ENCODE results near the gene FAM120AOS. TPM values are rescaled to one million over a fixed set of nuclear protein-coding genes. Genes with fewer than 3 reads are reported as not detected.

FAM120AOS gene
- total and polyA plus RNA-seq, 2 of the 4 experiments (the other 2 are of a cell fraction) = 22.7 to 24.7 TPM

DNA sequence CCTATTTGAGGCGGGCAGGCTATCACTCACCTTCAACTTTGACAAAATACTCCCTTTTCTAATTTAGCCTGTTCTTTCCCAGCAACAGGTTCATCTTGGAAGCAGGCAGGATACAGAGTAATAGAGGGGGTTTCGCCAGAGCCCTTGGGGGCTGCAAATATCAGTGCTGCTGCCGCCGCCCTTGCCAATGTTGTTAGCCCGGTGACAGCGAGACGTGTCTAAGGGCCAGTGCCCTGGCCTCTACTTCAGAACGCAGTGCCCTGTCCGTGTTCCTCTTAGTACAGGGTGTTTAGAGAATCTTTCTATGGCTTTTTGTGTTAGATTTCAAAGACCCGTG is 703 bp downstream of the FAM120AOS start:
- Histone ChIP-seq H4K5ac (ENCODE audit: low read depth, low read length) (no peak overlapping the region), H2AFZ (replicated peaks; ENCODE audit: low read length, poor library complexity) (peak overlapping the region; percentile 94), H3K4me2 (ENCODE audit: low read depth, low read length) (peak overlapping the region; percentile 92), H3K9me3 (ENCODE audit: control insufficient read depth, insufficient read depth, low read length) (no peaks in the 10 kb centered on the region), H2BK120ac (ENCODE audit: low read depth, low read length) (no peak overlapping the region), H4K91ac (ENCODE audit: insufficient read depth, low read depth, low read length) (0 out of 2 replicates have a peak overlapping the region, but pooled peaks have one; percentile 45), H3K9ac (ENCODE audit: low read depth, low read length) (peak overlapping the region; percentile 99), H3K9me1 (ENCODE audit: insufficient read depth, low read length) (no peaks in the 10 kb centered on the region), H3K79me1 (ENCODE audit: low read depth in 1 of 2, low read length in 2 of 2) (peaks cover 8 to 18% of the 10 kb centered on the region in 2 experiments; a peak in 3 of 4 replicates), H3K27ac (ENCODE audit: insufficient read depth, low read length) (peak overlapping the region; percentile 98), H3K4ac (ENCODE audit: low read depth, low read length) (peak overlapping the region; percentile 95), H3K4me1 (ENCODE audit: control insufficient read depth, insufficient read depth, low read length) (no peaks in the 10 kb centered on the region; the same call in 1 of the 2 replicates), H3K14ac (replicated peaks; ENCODE audit: low read depth, low read length) (peak overlapping the region; percentile 66), H2BK20ac (ENCODE audit: low read depth, low read length) (no peak overlapping the region), H2AK5ac (ENCODE audit: low read depth, low read length) (peak overlapping the region; percentile 20; the same call in 1 of the 2 replicates), H4K20me1 (ENCODE audit: insufficient read depth, low read length) (peaks cover 36% of the 10 kb centered on the region), H3K56ac (ENCODE audit: extremely low read depth, insufficient read depth, low read length) (peak overlapping the region; percentile 79), H2BK15ac (ENCODE audit: low read depth, low read length) (no peak overlapping the region), H3K4me3 (ENCODE audit: insufficient read depth, low read depth, low read length) (peak overlapping the region; percentile 75), H3K36me3 (ENCODE audit: control insufficient read depth, insufficient read depth, low read length) (peaks cover 6% of the 10 kb centered on the region), H3K18ac (ENCODE audit: low read depth, low read length) (no peak overlapping the region), H2AK9ac (replicated peaks; ENCODE audit: low read depth, low read length, poor library complexity) (peak overlapping the region; percentile 91), H2BK5ac (ENCODE audit: low read depth, low read length, poor library complexity, severe bottlenecking) (peak overlapping the region; percentile 59), H4K8ac (ENCODE audit: low read depth in 2 of 2, low read length in 2 of 2) (peak overlapping the region; percentile 38 to 67; a peak in 2 of 4 replicates), H3K23ac (ENCODE audit: low read depth, low read length) (peak overlapping the region; percentile 86), H3K27me3 (ENCODE audit: control insufficient read depth, insufficient read depth, low read length) (no peaks in the 10 kb centered on the region)
- dilution Hi-C loops (cut with HindIII; ENCODE audit: low sequenced_read_pairs, unreplicated experiment) = no loop called here
- intact Hi-C loops (cut with micrococcal nuclease) = loop anchor here (1.0 to 10.0 kb wide), 3 partner anchors 114 to 358 kb away; partner anchors contain the start of genes CARD19 and NINJ1
- DNase-seq (no peak), ATAC-seq (ENCODE audit: low read depth) (no peak)
- TF ChIP-seq NFE2L2 (IDR thresholded peaks at IDR 0.05; ENCODE audit: low read depth, low read length) (no peak), RFX5 (IDR thresholded peaks at IDR 0.05; ENCODE audit: low read depth, low read length) (no peak), FOS (IDR thresholded peaks at IDR 0.05; ENCODE audit: low read depth, low read length) (no peak), RCOR1 (IDR thresholded peaks at IDR 0.05; ENCODE audit: insufficient replicate concordance, low read length) (no peak), CHD1 (IDR thresholded peaks at IDR 0.05; ENCODE audit: low read depth, low read length) (no peak), POLR2A (IDR thresholded peaks at IDR 0.05; ENCODE audit: low read depth, low read length) (no peak), BHLHE40 (IDR thresholded peaks at IDR 0.05; ENCODE audit: low read depth, low read length) (no peak), CEBPB (IDR thresholded peaks at IDR 0.05; ENCODE audit: low read depth, low read length) (no peak), MAZ (IDR thresholded peaks at IDR 0.05; ENCODE audit: borderline replicate concordance, low read depth, low read length) (no peak)
- TF ChIP-seq, protein P1, sequence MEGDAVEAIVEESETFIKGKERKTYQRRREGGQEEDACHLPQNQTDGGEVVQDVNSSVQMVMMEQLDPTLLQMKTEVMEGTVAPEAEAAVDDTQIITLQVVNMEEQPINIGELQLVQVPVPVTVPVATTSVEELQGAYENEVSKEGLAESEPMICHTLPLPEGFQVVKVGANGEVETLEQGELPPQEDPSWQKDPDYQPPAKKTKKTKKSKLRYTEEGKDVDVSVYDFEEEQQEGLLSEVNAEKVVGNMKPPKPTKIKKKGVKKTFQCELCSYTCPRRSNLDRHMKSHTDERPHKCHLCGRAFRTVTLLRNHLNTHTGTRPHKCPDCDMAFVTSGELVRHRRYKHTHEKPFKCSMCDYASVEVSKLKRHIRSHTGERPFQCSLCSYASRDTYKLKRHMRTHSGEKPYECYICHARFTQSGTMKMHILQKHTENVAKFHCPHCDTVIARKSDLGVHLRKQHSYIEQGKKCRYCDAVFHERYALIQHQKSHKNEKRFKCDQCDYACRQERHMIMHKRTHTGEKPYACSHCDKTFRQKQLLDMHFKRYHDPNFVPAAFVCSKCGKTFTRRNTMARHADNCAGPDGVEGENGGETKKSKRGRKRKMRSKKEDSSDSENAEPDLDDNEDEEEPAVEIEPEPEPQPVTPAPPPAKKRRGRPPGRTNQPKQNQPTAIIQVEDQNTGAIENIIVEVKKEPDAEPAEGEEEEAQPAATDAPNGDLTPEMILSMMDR (conservative IDR thresholded peaks at IDR 0.05; ENCODE audit: low read depth, low read length) = no peak
- TF ChIP-seq, protein P2, sequence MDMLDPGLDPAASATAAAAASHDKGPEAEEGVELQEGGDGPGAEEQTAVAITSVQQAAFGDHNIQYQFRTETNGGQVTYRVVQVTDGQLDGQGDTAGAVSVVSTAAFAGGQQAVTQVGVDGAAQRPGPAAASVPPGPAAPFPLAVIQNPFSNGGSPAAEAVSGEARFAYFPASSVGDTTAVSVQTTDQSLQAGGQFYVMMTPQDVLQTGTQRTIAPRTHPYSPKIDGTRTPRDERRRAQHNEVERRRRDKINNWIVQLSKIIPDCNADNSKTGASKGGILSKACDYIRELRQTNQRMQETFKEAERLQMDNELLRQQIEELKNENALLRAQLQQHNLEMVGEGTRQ (IDR thresholded peaks at IDR 0.05; ENCODE audit: low read depth, low read length) = no peak
- no TSS peak for BruUV-seq (replicated peaks)
- CTCF ChIA-PET = interaction anchor here (2.5 kb wide), 1 partner anchor 114 kb away, joined by 12 read pairs; no protein-coding TSS in a partner anchor
- in situ Hi-C loops (cut with MboI; ENCODE audit: low sequenced_read_pairs) = loop anchor here (10.0 to 25.0 kb wide), 3 partner anchors 112 to 710 kb away; no protein-coding TSS in a partner anchor
- 0% methylated on average over 4 of the region's 10 CpGs; no CpG with 5 or more reads in 1 of the 2 experiments for whole genome bisulfite sequencing, 2 experiments (ENCODE audit: extremely low coverage in 2 of 2, insufficient read length in 1 of 2)
- POLR2A ChIA-PET (ENCODE audit: unreplicated experiment) = no interaction called here

Measured in IMR-90 (cell line).